ENCODE measurements around the gene GPC3. TPM values are rescaled to one million over a fixed set of nuclear protein-coding genes. Genes with fewer than 3 reads are reported as not detected.

GPC3 gene
- total and polyA plus RNA-seq, 2 of the 4 experiments (the other 2 are of a cell fraction), result not detected

GRCh38 chrX:133878710-133879109 lies 106.7 kb downstream of the GPC3 start:
- intact Hi-C loops (cut with micrococcal nuclease), result no loop called here
- Histone ChIP-seq H2BK5ac (ENCODE audit: low read depth, low read length, poor library complexity, severe bottlenecking) (no peak overlapping the region), H3K4me3 (ENCODE audit: insufficient read depth, low read depth, low read length) (no peak overlapping the region), H2AK5ac (ENCODE audit: low read depth, low read length) (no peak overlapping the region), H4K8ac (ENCODE audit: low read depth in 2 of 2, low read length in 2 of 2) (no peak overlapping the region), H3K4me2 (ENCODE audit: low read depth, low read length) (no peak overlapping the region), H3K36me3 (ENCODE audit: control insufficient read depth, insufficient read depth, low read length) (no peaks in the 10 kb centered on the region), H3K56ac (ENCODE audit: extremely low read depth, insufficient read depth, low read length) (no peak overlapping the region), H4K91ac (ENCODE audit: insufficient read depth, low read depth, low read length) (no peak overlapping the region), H3K4ac (ENCODE audit: low read depth, low read length) (no peak overlapping the region), H4K5ac (ENCODE audit: low read depth, low read length) (no peak overlapping the region), H3K27me3 (ENCODE audit: control insufficient read depth, insufficient read depth, low read length) (no peaks in the 10 kb centered on the region; the same call in none of the 2 replicates), H2AFZ (replicated peaks; ENCODE audit: low read length, poor library complexity) (no peak overlapping the region), H3K9me1 (ENCODE audit: insufficient read depth, low read length) (no peaks in the 10 kb centered on the region), H3K9ac (ENCODE audit: low read depth, low read length) (no peak overlapping the region), H3K18ac (ENCODE audit: low read depth, low read length) (no peak overlapping the region), H3K27ac (ENCODE audit: insufficient read depth, low read length) (no peak overlapping the region), H3K14ac (replicated peaks; ENCODE audit: low read depth, low read length) (no peak overlapping the region), H2BK20ac (ENCODE audit: low read depth, low read length) (no peak overlapping the region), H2BK120ac (ENCODE audit: low read depth, low read length) (no peak overlapping the region), H2AK9ac (replicated peaks; ENCODE audit: low read depth, low read length, poor library complexity) (no peak overlapping the region), H3K4me1 (ENCODE audit: control insufficient read depth, insufficient read depth, low read length) (no peaks in the 10 kb centered on the region), H4K20me1 (ENCODE audit: insufficient read depth, low read length) (no peaks in the 10 kb centered on the region), H3K79me1 (ENCODE audit: low read depth in 1 of 2, low read length in 2 of 2) (no peaks in the 10 kb centered on the region), H2BK15ac (ENCODE audit: low read depth, low read length) (no peak overlapping the region), H3K23ac (ENCODE audit: low read depth, low read length) (no peak overlapping the region), H3K9me3 (ENCODE audit: control insufficient read depth, insufficient read depth, low read length) (no peaks in the 10 kb centered on the region)
- BruUV-seq (replicated peaks), result no TSS peak
- CTCF ChIA-PET, result no interaction called here
- in situ Hi-C loops (cut with MboI; ENCODE audit: low sequenced_read_pairs), result no loop called here
- DNase-seq, result no peak
- WGBS, 2 experiments (ENCODE audit: extremely low coverage in 2 of 2, insufficient read length in 1 of 2), result 60% methylated on average over 1 of the region's 3 CpGs; no CpG with 5 or more reads in 1 of the 2 experiments
- ATAC-seq (ENCODE audit: low read depth), result no peak
- TF ChIP-seq ELK1 (IDR thresholded peaks at IDR 0.05; ENCODE audit: borderline replicate concordance, low read depth, low read length) (no peak), MAFK (IDR thresholded peaks at IDR 0.05; ENCODE audit: low read depth, low read length) (no peak), SMC3 (IDR thresholded peaks at IDR 0.05; ENCODE audit: low read depth, low read length) (no peak), BHLHE40 (IDR thresholded peaks at IDR 0.05; ENCODE audit: low read depth, low read length) (no peak), POLR2A (IDR thresholded peaks at IDR 0.05; ENCODE audit: low read depth, low read length) (no peak), NFE2L2 (IDR thresholded peaks at IDR 0.05; ENCODE audit: low read depth, low read length) (no peak), RFX5 (IDR thresholded peaks at IDR 0.05; ENCODE audit: low read depth, low read length) (no peak), USF2 (IDR thresholded peaks at IDR 0.05; ENCODE audit: low read depth, low read length) (no peak), MAZ (IDR thresholded peaks at IDR 0.05; ENCODE audit: borderline replicate concordance, low read depth, low read length) (no peak), MXI1 (IDR thresholded peaks at IDR 0.05; ENCODE audit: borderline replicate concordance, low read depth, low read length) (no peak), RAD21 (IDR thresholded peaks at IDR 0.05; ENCODE audit: low read length) (no peak), CEBPB (IDR thresholded peaks at IDR 0.05; ENCODE audit: low read depth, low read length) (no peak), FOS (IDR thresholded peaks at IDR 0.05; ENCODE audit: low read depth, low read length) (no peak), CTCF (conservative IDR thresholded peaks at IDR 0.05; ENCODE audit: low read depth, low read length) (no peak), CHD1 (IDR thresholded peaks at IDR 0.05; ENCODE audit: low read depth, low read length) (no peak), RCOR1 (IDR thresholded peaks at IDR 0.05; ENCODE audit: insufficient replicate concordance, low read length) (no peak)
- dilution Hi-C loops (cut with HindIII; ENCODE audit: low sequenced_read_pairs, unreplicated experiment), result no loop called here
- POLR2A ChIA-PET (ENCODE audit: unreplicated experiment), result no interaction called here

All from IMR-90 (cell line).